ENCODE measurements around the gene EFL1.
"Not testable (repeated sequence)": the region's sequence is repeated elsewhere in the genome, so short reads cannot be mapped to it uniquely, and the experiment has no call there.

The EFL1 gene

DNA sequence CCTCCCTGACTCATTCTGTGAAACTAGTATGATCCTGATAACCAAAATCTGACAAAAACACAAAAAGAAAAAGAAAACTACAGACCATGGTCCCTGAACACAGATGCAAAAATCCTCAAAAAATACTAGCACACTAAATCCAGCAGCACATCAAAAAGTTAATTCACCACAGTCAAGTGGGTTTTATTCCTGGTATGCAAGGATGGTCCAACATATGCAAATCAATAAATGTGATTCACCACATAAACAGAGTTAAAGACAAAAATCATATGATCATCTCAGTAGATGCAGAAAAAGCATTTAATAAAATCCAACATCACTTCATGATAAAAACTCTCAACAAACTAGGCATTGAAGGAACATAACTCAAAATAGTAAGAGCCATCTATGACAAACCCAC is 12.9 kb upstream of the EFL1 start:
- H3K27ac ChIP-seq, result no peak overlapping the region
- no peaks in the 10 kb centered on the region for H3K36me3 ChIP-seq
- DNase-seq, result no peak
- TF ChIP-seq, protein P1, sequence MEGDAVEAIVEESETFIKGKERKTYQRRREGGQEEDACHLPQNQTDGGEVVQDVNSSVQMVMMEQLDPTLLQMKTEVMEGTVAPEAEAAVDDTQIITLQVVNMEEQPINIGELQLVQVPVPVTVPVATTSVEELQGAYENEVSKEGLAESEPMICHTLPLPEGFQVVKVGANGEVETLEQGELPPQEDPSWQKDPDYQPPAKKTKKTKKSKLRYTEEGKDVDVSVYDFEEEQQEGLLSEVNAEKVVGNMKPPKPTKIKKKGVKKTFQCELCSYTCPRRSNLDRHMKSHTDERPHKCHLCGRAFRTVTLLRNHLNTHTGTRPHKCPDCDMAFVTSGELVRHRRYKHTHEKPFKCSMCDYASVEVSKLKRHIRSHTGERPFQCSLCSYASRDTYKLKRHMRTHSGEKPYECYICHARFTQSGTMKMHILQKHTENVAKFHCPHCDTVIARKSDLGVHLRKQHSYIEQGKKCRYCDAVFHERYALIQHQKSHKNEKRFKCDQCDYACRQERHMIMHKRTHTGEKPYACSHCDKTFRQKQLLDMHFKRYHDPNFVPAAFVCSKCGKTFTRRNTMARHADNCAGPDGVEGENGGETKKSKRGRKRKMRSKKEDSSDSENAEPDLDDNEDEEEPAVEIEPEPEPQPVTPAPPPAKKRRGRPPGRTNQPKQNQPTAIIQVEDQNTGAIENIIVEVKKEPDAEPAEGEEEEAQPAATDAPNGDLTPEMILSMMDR (IDR thresholded peaks at IDR 0.05; ENCODE audit: low read depth, low read length), result no peak
- no peak overlapping the region for H3K4me3 ChIP-seq (ENCODE audit: low read depth, low read length)
- no peaks in the 10 kb centered on the region for H3K27me3 ChIP-seq (ENCODE audit: insufficient read depth, low read depth, severe bottlenecking)
- H3K9me3 ChIP-seq (ENCODE audit: severe bottlenecking), result peaks cover 2% of the 10 kb centered on the region

DNA sequence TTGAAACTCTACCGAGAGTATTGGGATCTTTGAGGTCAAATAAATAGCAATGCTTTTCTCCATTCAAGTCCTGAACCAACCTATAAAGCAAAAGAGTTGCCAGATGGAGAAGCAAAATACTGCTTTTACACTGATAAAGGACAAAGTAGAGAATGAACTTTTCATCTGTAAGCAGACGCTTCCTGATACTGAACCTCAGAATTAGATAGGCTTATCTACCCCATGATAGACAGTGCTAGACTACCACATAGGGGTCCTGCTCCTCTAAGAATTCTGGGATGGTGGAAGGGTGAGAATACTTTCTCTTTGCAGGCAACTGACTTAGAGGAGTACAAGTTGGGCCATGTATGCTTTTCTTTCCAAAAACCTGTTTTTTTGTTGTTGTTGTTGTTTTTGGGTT is 9.6 kb upstream of the EFL1 start:
- TF ChIP-seq, protein P1 (IDR thresholded peaks at IDR 0.05; ENCODE audit: low read depth, low read length), result no peak
- peaks cover 2% of the 10 kb centered on the region for H3K9me3 ChIP-seq (ENCODE audit: severe bottlenecking)
- DNase-seq, result no peak
- H3K27ac ChIP-seq, result no peak overlapping the region
- H3K36me3 ChIP-seq, result no peaks in the 10 kb centered on the region
- H3K4me3 ChIP-seq (ENCODE audit: low read depth, low read length), result no peak overlapping the region
- no peaks in the 10 kb centered on the region for H3K27me3 ChIP-seq (ENCODE audit: insufficient read depth, low read depth, severe bottlenecking)

DNA sequence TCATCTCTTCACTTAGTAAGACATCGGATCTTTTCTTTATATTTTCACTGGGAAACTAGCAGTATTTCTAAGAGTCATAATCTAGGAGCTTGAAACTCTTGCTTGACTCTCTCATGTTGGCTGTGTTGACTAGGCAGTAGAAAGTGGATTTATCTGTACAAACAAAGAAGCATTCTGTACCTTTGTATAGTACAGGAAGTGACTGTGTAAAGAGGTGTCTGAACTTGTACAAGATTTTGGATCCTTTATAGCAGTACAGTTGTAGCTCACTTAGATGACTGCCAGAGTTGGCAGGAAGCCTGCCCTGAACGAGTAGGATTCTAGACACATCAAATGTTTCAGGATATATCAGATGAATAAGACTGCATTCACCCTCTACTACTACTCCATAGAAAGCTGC is 5.9 kb upstream of the EFL1 start:
- H3K27me3 ChIP-seq (ENCODE audit: insufficient read depth, low read depth, severe bottlenecking); DNase-seq; H3K36me3 ChIP-seq; H3K27ac ChIP-seq; H3K4me3 ChIP-seq (ENCODE audit: low read depth, low read length); H3K9me3 ChIP-seq (ENCODE audit: severe bottlenecking): not testable (repeated sequence)

DNA sequence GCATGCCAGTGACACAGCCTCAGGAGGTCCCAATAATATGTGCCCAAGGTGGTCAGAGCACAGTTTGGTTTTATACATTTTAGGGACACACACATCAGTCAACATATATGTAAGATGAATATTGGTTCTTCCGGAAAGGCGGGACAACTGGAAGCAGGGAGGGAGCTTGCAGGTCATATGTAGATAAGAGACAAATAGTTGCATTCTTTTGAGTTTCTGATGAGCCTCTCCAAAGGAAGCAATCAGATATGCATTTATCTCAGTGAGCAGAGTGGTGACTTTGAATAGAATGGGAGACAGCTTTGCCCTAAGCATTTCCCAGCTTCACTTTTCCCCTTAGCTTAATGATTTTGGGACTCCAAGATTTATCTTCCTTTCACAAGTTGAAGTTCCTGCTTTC is 4.6 kb upstream of the EFL1 start:
- not testable (repeated sequence) for H3K27me3 ChIP-seq (ENCODE audit: insufficient read depth, low read depth, severe bottlenecking); H3K9me3 ChIP-seq (ENCODE audit: severe bottlenecking); DNase-seq; H3K27ac ChIP-seq; H3K4me3 ChIP-seq (ENCODE audit: low read depth, low read length); H3K36me3 ChIP-seq

DNA sequence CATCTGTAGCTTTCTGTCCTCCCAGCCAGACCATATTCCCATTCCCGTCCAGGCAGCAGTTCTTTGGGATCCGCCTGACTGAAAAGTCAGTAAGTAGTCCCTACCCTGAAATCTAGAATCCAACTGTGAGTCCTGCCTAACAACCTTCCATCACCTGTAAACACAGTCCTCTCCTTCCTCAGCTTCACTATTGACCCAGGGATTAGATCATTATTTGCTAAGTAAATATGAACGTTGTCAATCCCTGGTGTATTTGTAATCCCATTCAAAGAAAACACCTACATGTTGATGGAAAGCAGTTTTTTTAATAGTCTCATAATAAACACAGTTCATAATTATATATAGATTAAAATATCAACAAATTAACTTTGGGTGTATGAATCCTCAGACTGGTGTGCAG is 816 bp upstream of the EFL1 start:
- peak overlapping the region; percentile 60 for H3K4me3 ChIP-seq (ENCODE audit: low read depth, low read length)
- TF ChIP-seq, protein P1 (IDR thresholded peaks at IDR 0.05; ENCODE audit: low read depth, low read length), result no peak
- no peak overlapping the region for H3K27ac ChIP-seq
- no peaks in the 10 kb centered on the region for H3K27me3 ChIP-seq (ENCODE audit: insufficient read depth, low read depth, severe bottlenecking)
- DNase-seq, result no peak
- H3K36me3 ChIP-seq, result peaks cover 18% of the 10 kb centered on the region
- H3K9me3 ChIP-seq (ENCODE audit: severe bottlenecking), result no peaks in the 10 kb centered on the region

DNA sequence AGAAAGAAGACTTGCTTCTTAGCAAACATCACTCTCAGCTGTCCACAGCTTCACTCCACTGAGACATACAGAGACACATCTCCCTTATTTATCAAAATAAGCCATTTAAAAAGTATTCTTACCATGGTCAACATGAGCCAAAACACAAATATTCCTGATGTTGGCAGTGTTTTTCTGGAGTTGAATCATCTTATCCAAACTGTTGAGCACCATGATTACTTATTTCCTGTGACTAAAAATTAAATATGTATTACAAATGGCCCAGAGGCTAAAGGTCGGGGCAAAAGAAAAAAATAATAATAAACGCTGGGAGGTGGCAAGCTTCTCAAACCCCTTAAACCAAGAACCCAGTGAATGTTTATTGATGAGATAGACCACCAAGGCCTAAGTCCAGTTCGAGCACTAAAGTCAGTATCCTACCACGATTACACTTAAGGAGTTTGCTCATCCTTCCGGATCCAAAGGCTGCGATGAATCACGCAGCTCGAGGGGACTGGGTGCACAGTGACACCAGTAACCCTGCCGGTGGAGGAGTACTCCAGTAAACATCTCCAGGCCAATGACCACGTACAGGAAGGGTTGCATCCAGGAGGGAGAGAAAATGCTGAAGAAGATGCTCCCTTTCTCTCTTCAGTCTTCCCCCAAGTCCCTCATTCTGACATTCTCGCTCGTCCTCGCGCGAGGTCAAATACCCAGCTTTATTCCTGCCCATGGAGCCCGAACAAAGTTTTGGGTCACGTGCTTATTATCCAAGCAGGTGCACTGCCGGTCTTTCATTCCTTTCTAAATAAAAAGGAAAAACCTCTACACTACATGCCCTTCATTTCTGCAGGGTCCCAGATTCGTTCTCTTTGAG is 740 bp downstream of the EFL1 start:
- H3K27ac ChIP-seq, result peak overlapping the region; percentile 56
- peak overlapping the region; percentile 60 for H3K4me3 ChIP-seq (ENCODE audit: low read depth, low read length)
- H3K9me3 ChIP-seq (ENCODE audit: severe bottlenecking); H3K27me3 ChIP-seq (ENCODE audit: insufficient read depth, low read depth, severe bottlenecking): not testable (repeated sequence)
- DNase-seq, result peak; percentile 23
- peaks cover 23% of the 10 kb centered on the region for H3K36me3 ChIP-seq

DNA sequence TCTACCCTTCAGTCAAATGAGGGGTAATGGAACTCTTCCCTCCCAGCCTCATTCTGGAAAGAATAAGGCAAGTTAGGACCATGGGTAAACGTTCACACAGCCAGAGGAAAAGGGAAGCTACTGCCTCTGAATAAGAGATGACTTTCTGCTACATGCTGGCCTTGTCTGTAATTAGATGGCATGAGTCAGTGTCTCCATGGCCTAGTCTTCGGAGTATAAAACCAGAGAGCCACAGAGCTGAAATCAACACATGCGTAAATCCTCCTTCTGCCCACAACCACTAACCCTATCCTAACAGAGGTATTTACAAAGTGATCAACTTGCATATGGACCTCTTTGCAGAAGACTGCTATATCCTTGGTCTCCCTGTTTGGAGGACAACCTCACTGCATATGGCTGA is 14.3 kb downstream of the EFL1 start:
- not testable (repeated sequence) for H3K9me3 ChIP-seq (ENCODE audit: severe bottlenecking); DNase-seq; H3K27ac ChIP-seq; H3K4me3 ChIP-seq (ENCODE audit: low read depth, low read length); H3K36me3 ChIP-seq; H3K27me3 ChIP-seq (ENCODE audit: insufficient read depth, low read depth, severe bottlenecking)

DNA sequence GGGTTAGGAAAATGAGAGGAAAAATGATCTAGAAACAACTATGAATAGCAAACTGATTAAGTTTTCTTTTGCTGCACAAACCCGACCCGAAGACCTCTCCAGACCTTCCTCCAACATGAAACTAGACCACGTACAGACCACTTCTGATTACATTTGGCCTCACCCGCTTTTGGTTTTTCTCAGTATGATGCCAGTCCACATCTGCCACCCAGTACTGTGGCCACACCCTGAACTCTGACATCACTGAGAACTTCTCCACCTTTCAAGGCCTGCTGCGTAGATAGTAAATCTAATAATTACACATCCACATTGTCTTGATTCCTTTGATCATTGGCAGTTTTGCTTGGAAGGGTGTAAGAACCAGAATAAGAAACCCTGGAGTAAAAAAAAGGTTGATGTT is 16.6 kb downstream of the EFL1 start:
- not testable (repeated sequence) for H3K27ac ChIP-seq; DNase-seq; H3K4me3 ChIP-seq (ENCODE audit: low read depth, low read length); H3K36me3 ChIP-seq; H3K9me3 ChIP-seq (ENCODE audit: severe bottlenecking); H3K27me3 ChIP-seq (ENCODE audit: insufficient read depth, low read depth, severe bottlenecking)

DNA sequence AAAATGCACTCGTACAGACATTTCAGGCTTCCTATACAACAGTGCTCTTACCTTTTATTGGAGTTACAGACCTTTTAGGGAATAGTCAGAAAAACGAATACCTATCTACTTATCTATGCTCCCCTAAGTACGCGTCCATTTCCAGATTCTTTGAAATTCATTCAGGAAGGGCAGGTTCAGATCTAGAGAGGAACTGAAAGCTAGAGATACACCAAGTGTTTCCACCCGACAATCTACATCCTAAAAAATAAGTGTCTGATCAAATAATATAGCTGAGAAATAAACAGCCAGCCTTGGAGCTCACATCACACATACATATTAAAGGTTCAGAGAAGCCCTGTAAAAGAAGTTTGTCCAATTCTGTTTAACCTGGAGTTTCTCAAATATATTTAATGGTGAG is 18.9 kb downstream of the EFL1 start:
- DNase-seq; H3K9me3 ChIP-seq (ENCODE audit: severe bottlenecking); H3K4me3 ChIP-seq (ENCODE audit: low read depth, low read length); H3K27ac ChIP-seq; H3K27me3 ChIP-seq (ENCODE audit: insufficient read depth, low read depth, severe bottlenecking); H3K36me3 ChIP-seq: not testable (repeated sequence)

DNA sequence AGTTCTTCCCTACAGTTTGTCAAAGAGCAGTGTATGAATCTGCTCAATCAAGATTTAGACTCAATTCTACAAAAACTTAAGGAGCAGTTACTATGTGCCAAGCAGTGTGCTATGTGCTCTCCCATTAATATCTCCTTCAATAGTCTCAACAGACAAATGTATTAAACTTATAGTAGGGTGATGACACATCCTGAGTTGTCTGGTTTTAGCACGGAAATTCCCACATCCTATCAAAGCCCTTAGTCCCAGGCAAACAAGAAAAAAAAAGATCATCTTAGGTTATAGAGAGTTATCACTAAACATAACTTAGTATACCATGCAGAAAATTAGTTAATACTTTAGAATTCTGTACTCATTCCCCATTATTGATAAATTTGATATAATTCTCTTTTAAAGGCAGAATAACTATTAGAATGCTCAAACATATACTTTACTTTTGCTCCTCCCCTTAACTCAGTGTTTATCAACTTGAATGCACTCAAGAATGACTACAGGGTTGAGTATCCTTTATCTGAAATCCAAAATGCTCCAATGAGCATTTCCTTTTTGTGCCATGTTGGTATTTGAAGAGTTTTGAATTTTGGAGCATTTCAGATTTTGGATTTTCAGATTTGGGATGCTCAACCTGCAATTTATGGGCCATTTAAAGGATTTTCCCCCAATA is 20.6 kb downstream of the EFL1 start:
- H3K27me3 ChIP-seq (ENCODE audit: insufficient read depth, low read depth, severe bottlenecking); H3K36me3 ChIP-seq; H3K27ac ChIP-seq; H3K9me3 ChIP-seq (ENCODE audit: severe bottlenecking); H3K4me3 ChIP-seq (ENCODE audit: low read depth, low read length); DNase-seq: not testable (repeated sequence)

Data from WERI-Rb-1 (cell line).